Activated CD4-positive, alpha-beta T cell treated with anti-CD3 and anti-CD28 coated beads for 1 hour (primary cell): ENCODE data around the gene PPP2R5D.

Experiments used
- DNase-seq: peaks from one replicate; pipeline ENCODE4 v3.0.0-alpha.2; 2020

Gene PPP2R5D

DNA sequence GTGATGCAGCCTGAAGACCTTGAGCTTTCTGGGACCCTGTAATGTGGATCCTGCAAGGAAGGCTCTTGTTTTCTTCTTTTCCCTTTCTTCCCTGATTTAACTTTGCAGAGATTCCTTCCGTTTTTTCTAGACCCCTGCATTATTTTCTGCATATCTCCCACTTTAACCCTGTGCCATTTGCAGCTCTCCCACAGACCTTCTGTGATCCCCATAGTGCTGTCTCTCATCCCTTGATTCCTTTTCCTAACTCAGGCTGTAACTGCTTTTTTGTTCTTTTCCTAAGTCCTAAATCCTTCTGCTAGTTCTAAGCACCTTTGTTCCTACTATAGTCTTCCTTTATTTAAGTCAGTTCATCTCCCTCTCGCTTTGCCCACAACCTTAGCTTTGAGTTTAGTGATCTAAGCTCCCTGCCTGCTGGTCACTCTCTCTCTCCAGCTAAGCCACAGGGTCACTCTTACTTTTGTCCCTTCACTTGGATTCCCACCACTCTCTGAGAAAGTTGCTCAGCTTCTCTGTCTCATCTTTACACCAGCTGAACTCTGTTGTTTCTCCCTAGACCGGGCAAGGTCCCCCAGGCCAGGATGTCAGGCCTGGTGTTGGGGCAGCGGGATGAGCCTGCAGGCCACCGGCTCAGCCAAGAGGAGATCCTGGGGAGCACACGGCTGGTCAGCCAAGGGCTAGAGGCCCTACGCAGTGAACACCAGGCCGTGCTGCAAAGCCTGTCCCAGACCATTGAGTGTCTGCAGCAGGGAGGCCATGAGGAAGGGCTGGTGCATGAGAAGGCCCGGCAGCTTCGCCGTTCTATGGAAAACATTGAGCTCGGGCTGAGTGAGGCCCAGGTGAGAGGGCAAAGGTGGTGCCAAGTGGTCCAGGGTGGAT lies 76.6 kb downstream of the PPP2R5D start:
- DNase-seq = no peak

DNA sequence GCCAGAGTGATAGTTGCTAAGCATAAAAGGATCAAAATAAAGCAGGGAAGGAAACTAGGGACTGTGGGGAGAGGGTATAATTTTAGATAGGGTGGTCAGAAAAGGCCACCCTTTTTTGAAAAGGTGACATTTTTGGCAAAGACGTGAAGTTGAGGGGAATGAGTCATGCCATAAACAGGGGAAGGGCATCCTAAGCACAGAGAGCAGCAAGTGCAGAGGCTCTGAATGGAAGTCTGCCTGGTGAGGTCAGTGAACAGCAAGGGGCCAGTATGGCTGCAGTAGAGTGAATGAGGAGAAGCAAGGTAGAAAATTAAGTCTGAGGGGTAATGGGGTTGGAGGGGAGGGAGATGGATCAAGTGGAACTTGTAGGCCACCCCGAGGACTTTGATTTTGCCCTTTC lies 77.5 kb downstream of the PPP2R5D start:
- no peak for DNase-seq
